IMR-90 (cell line): Measurements from ENCODE around the gene FHL5. TPM values are rescaled to one million over a fixed set of nuclear protein-coding genes. Genes with fewer than 3 reads are reported as not detected.

Experiments
- ATAC-seq: fragments of 200-7000 bp; cut with Tn5 transposase; 2 replicates; pipeline ENCODE4 v1.9.1; 2020; ENCODE audit warnings: low read depth, mild to moderate bottlenecking, moderate library complexity
- BruUV-seq: library from RNA; stranded (reverse); fragments of 400-500 nt; replicated peaks from 2 replicates; lab custom pipeline; 2021; lab: Mats Ljungman, UMichigan
- CTCF ChIA-PET: fragments of 300-600 bp; formaldehyde crosslinking; extraction: SDS; loops from one replicate; lab custom pipeline; 2021; ENCODE audit warnings: antibody characterized with exemption; lab: Yijun Ruan, JAX
- POLR2A ChIA-PET: fragments of 300-600 bp; sonication (Branson Sonifier 250); formaldehyde crosslinking; loops from one replicate; lab custom pipeline; 2022; ENCODE audit warnings: antibody characterized with exemption; ENCODE audit not compliant: unreplicated experiment; lab: Charles Lee
- DNase-seq: peaks from one replicate; pipeline ENCODE4 v3.0.0; 2013
- H2AFZ ChIP-seq: replicated peaks from 2 replicates; pipeline ENCODE3; 2013; ENCODE audit warnings: low read length, mild to moderate bottlenecking; ENCODE audit not compliant: poor library complexity
- H2AK5ac ChIP-seq: 2 replicates; pipeline ENCODE4 v1.6.1; 2013; ENCODE audit warnings: low read depth, low read length, inconsistent platforms
- H2AK9ac ChIP-seq: replicated peaks from 2 replicates; pipeline ENCODE3; 2013; ENCODE audit warnings: mild to moderate bottlenecking, low read depth, low read length, moderate library complexity; ENCODE audit not compliant: poor library complexity
- H2BK120ac ChIP-seq: 2 replicates; pipeline ENCODE4 v1.6.1; 2013; ENCODE audit warnings: low read depth, low read length, inconsistent platforms
- H2BK15ac ChIP-seq: 3 replicates; pipeline ENCODE4 v1.6.1; 2013; ENCODE audit warnings: low read depth, low read length, inconsistent platforms
- H2BK20ac ChIP-seq: 2 replicates; pipeline ENCODE4 v1.6.1; 2013; ENCODE audit warnings: low read depth, mild to moderate bottlenecking, inconsistent platforms, low read length, moderate library complexity
- H2BK5ac ChIP-seq: 2 replicates; pipeline ENCODE4 v1.6.1; 2013; ENCODE audit warnings: mild to moderate bottlenecking, low read depth, low read length, inconsistent platforms; ENCODE audit not compliant: poor library complexity, severe bottlenecking
- H3K14ac ChIP-seq: replicated peaks from 2 replicates; pipeline ENCODE4 v1.6.1; 2013; ENCODE audit warnings: low read depth, low read length, inconsistent platforms
- H3K18ac ChIP-seq: 2 replicates; pipeline ENCODE4 v1.6.1; 2013; ENCODE audit warnings: low read depth, low read length, control low read depth
- H3K23ac ChIP-seq: 2 replicates; pipeline ENCODE4 v1.6.1; 2013; ENCODE audit warnings: low read depth, low read length, inconsistent platforms
- H3K27ac ChIP-seq: 2 replicates; pipeline ENCODE4 v1.5.1; 2013; ENCODE audit warnings: mild to moderate bottlenecking, control low read depth, low read length; ENCODE audit not compliant: insufficient read depth
- H3K27me3 ChIP-seq: 2 replicates; pipeline ENCODE4 v1.6.1; 2013; ENCODE audit warnings: low read length; ENCODE audit not compliant: control insufficient read depth, insufficient read depth
- H3K36me3 ChIP-seq: 2 replicates; pipeline ENCODE4 v1.6.1; 2013; ENCODE audit warnings: low read length, mixed read lengths; ENCODE audit not compliant: control insufficient read depth, insufficient read depth
- H3K4ac ChIP-seq: 2 replicates; pipeline ENCODE4 v1.6.1; 2013; ENCODE audit warnings: low read depth, low read length, inconsistent platforms
- H3K4me1 ChIP-seq: 2 replicates; pipeline ENCODE4 v1.6.1; 2013; ENCODE audit warnings: low read length, mixed read lengths; ENCODE audit not compliant: control insufficient read depth, insufficient read depth
- H3K4me2 ChIP-seq: 2 replicates; pipeline ENCODE4 v1.6.1; 2013; ENCODE audit warnings: low read depth, mild to moderate bottlenecking, control low read depth, low read length, moderate library complexity
- H3K4me3 ChIP-seq: 2 replicates; pipeline ENCODE4 v1.5.1; 2013; ENCODE audit warnings: low read depth, mild to moderate bottlenecking, control low read depth, low read length, moderate library complexity; ENCODE audit not compliant: insufficient read depth
- H3K56ac ChIP-seq: 2 replicates; pipeline ENCODE4 v1.6.1; 2013; ENCODE audit warnings: low read length, inconsistent platforms; ENCODE audit not compliant: insufficient read depth; ENCODE audit errors: extremely low read depth
- H3K79me1 ChIP-seq, 2 experiments: 2 replicates each; pipeline ENCODE4 v1.6.1; 2013; ENCODE audit warnings: low read length in 2 of 2, inconsistent platforms in 1 of 2, low read depth in 1 of 2
- H3K9ac ChIP-seq: 2 replicates; pipeline ENCODE4 v1.6.1; 2013; ENCODE audit warnings: low read depth, low read length, control low read depth
- H3K9me1 ChIP-seq: 2 replicates; pipeline ENCODE4 v1.6.1; 2013; ENCODE audit warnings: low read length, inconsistent platforms; ENCODE audit not compliant: insufficient read depth
- H3K9me3 ChIP-seq: 2 replicates; pipeline ENCODE4 v1.6.1; 2013; ENCODE audit warnings: low read length; ENCODE audit not compliant: control insufficient read depth, insufficient read depth
- H4K20me1 ChIP-seq: 2 replicates; pipeline ENCODE4 v1.6.1; 2013; ENCODE audit warnings: low read length, inconsistent platforms; ENCODE audit not compliant: insufficient read depth
- H4K5ac ChIP-seq: 2 replicates; pipeline ENCODE4 v1.6.1; 2013; ENCODE audit warnings: mild to moderate bottlenecking, low read depth, low read length, control low read depth
- H4K8ac ChIP-seq, 2 experiments: 2 replicates each; pipeline ENCODE4 v1.6.1; 2013; ENCODE audit warnings: low read depth in 2 of 2, low read length in 2 of 2, control low read depth in 1 of 2, inconsistent platforms in 1 of 2
- H4K91ac ChIP-seq: 2 replicates; pipeline ENCODE4 v1.6.1; 2013; ENCODE audit warnings: low read depth, low read length, inconsistent platforms; ENCODE audit not compliant: insufficient read depth
- BHLHE40 ChIP-seq: fragments of 150-350 bp; IDR thresholded peaks from 2 replicates; pipeline ENCODE4 v1.6.1; 2016; ENCODE audit warnings: mild to moderate bottlenecking, low read depth, low read length
- CHD1 ChIP-seq: IDR thresholded peaks from 2 replicates; pipeline ENCODE4 v1.6.1; 2012; ENCODE audit warnings: low read depth, low read length, improper control_type of control experiment
- MAZ ChIP-seq: IDR thresholded peaks from 2 replicates; pipeline ENCODE4 v1.6.1; 2012; ENCODE audit warnings: low read depth, mild to moderate bottlenecking, low read length, improper control_type of control experiment, moderate library complexity, borderline replicate concordance
- NFE2L2 ChIP-seq: fragments of 150-350 bp; IDR thresholded peaks from 2 replicates; pipeline ENCODE4 v1.6.1; 2016; ENCODE audit warnings: low read depth, mild to moderate bottlenecking, low read length
- RAD21 ChIP-seq: IDR thresholded peaks from 2 replicates; pipeline ENCODE4 v1.6.1; 2012; ENCODE audit warnings: low read length, improper control_type of control experiment
- WGBS, 2 experiments: methylation state at CpG; one replicate each; pipeline versions ENCODE4 v1.1.5 to v1.1.7; 2013; ENCODE audit warnings: missing lambda C conversion rate in 2 of 2; ENCODE audit not compliant: insufficient read length in 1 of 2; ENCODE audit errors: extremely low coverage in 2 of 2; 5-methylcytosine and 5-hydroxymethylcytosine counted together
- dilution Hi-C: fragments of 300-500 bp; cut with HindIII; formaldehyde crosslinking; loops from one replicate; pipeline ENCODE4 v1.14.3; 2018; ENCODE audit warnings: low sequenced_read_pairs; ENCODE audit not compliant: unreplicated experiment
- in situ Hi-C: fragments of 300-500 bp; cut with MboI; formaldehyde crosslinking; loops from 3 replicates; pipeline ENCODE4 v1.14.3; 2019; ENCODE audit warnings: low sequenced_read_pairs, inconsistent platforms, mixed read lengths
- intact Hi-C: fragments of 100-400 bp; cut with micrococcal nuclease; formaldehyde crosslinking; loops from 2 replicates; pipeline ENCODE4 v1.10.0; 2022
- polyA plus RNA-seq, 3 experiments: library from polyadenylated mRNA; depleted of rRNA; stranded (reverse); fragments of >200 nt; gene quantifications; 2 replicates each; pipeline ENCODE4 v1.2.3, GENCODE V29; 2012; ENCODE audit warnings: low replicate concordance in 1 of 3
- total RNA-seq: library from RNA; depleted of rRNA; stranded (reverse); fragments of >200 nt; gene quantifications from 2 replicates; pipeline ENCODE4 v1.2.3, GENCODE V29; 2012
- TF ChIP-seq, protein P1 (sequence below): fragments of 150-350 bp; IDR thresholded peaks from 2 replicates; pipeline ENCODE4 v1.6.1; 2017; ENCODE audit warnings: mild to moderate bottlenecking, antibody characterized with exemption, low read length, low read depth

FHL5 gene
- total and polyA plus RNA-seq, 2 of the 4 experiments (the other 2 are of a cell fraction): not detected

DNA sequence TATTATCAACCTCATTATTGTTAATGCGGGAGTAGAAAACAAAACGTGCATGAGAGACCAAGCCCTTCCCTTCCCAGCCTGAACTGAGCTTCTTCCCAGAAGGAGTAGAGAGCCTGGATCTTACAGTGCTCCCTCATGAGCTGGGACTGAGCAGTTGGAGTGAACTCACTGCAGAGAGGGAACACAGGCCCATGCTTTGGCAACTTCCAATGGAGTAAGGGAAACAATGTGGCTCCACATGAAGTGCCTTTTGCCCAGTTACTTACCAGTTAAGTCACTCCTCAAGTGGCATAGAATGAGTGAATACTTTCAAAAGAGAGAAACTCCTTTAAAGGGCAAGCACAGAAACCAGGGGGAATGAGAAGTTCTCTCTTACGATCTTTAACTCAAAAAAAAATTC lies 12.4 kb downstream of the FHL5 start:
- Histone ChIP-seq H2AK5ac (no peak overlapping the region), H3K9me3 (peaks cover 2% of the 10 kb centered on the region; the same call in 1 of the 2 replicates), H3K27ac (no peak overlapping the region), H3K9me1 (no peaks in the 10 kb centered on the region), H4K5ac (no peak overlapping the region), H3K4me1 (no peaks in the 10 kb centered on the region), H2BK120ac (no peak overlapping the region), H3K4me2 (no peak overlapping the region), H3K4me3 (no peak overlapping the region), H2AK9ac (no peak overlapping the region), H4K20me1 (no peaks in the 10 kb centered on the region), H4K91ac (no peak overlapping the region), H2AFZ (no peak overlapping the region), H3K14ac (no peak overlapping the region), H3K23ac (no peak overlapping the region), H3K27me3 (no peaks in the 10 kb centered on the region), H3K9ac (no peak overlapping the region), H2BK15ac (no peak overlapping the region), H3K18ac (no peak overlapping the region), H3K4ac (no peak overlapping the region), H4K8ac (no peak overlapping the region), H2BK20ac (no peak overlapping the region), H3K56ac (no peak overlapping the region), H3K79me1 (no peaks in the 10 kb centered on the region), H2BK5ac (no peak overlapping the region), H3K36me3 (no peaks in the 10 kb centered on the region)
- in situ Hi-C loops (no loop called here), intact Hi-C loops (no loop called here), dilution Hi-C loops (no loop called here)
- POLR2A ChIA-PET: no interaction called here
- TF ChIP-seq NFE2L2 (no peak), CHD1 (no peak), MAZ (no peak), RAD21 (no peak), BHLHE40 (no peak)
- TF ChIP-seq, protein P1, sequence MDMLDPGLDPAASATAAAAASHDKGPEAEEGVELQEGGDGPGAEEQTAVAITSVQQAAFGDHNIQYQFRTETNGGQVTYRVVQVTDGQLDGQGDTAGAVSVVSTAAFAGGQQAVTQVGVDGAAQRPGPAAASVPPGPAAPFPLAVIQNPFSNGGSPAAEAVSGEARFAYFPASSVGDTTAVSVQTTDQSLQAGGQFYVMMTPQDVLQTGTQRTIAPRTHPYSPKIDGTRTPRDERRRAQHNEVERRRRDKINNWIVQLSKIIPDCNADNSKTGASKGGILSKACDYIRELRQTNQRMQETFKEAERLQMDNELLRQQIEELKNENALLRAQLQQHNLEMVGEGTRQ: no peak
- no TSS peak for BruUV-seq
- CTCF ChIA-PET: interaction anchor here (1.6 kb wide), 1 partner anchor 11 kb away, joined by 3 read pairs; no protein-coding TSS in a partner anchor
- no peak for DNase-seq
- no peak for ATAC-seq
- WGBS, 2 experiments: no CpG with 5 or more reads among the region's 3 CpGs
